Progenitor cell of endocrine pancreas (in vitro differentiated cells): ENCODE data around the gene DLGAP4. TPM values are rescaled to one million over a fixed set of nuclear protein-coding genes. Genes with fewer than 3 reads are reported as not detected.

Experiments used
- DNase-seq: peaks from one replicate; pipeline ENCODE4 v3.0.0; 2021; ENCODE audit warnings: low spot score; ENCODE audit not compliant: unreplicated experiment
- H3K27ac Mint-ChIP-seq: 2 replicates; pipeline ENCODE4 v1.8.0; 2021; ENCODE audit warnings: mild to moderate bottlenecking, moderate library complexity, mixed read lengths
- H3K27me3 Mint-ChIP-seq: 2 replicates; pipeline ENCODE4 v1.8.0; 2021; ENCODE audit warnings: mixed read lengths
- H3K36me3 Mint-ChIP-seq: 2 replicates; pipeline ENCODE4 v1.8.0; 2022; ENCODE audit warnings: mixed read lengths; ENCODE audit not compliant: insufficient read depth
- H3K4me1 Mint-ChIP-seq: 2 replicates; pipeline ENCODE4 v1.8.0; 2021; ENCODE audit warnings: low read depth, mixed read lengths
- H3K4me3 Mint-ChIP-seq: 2 replicates; pipeline ENCODE4 v1.8.0; 2021; ENCODE audit warnings: low read depth, mild to moderate bottlenecking, moderate library complexity, mixed read lengths
- H3K9me3 Mint-ChIP-seq: 2 replicates; pipeline ENCODE4 v1.8.0; 2021; ENCODE audit warnings: low read depth, mixed read lengths
- CTCF ChIP-seq: fragments of 200-600 bp; sonication (generic); IDR thresholded peaks from one replicate; pipeline ENCODE4 v1.5.0; 2021; ENCODE audit warnings: antibody characterized with exemption, mild to moderate bottlenecking; ENCODE audit not compliant: unreplicated experiment
- total RNA-seq: library from RNA; stranded (reverse); gene quantifications from 2 replicates; pipeline ENCODE4 v1.2.1, GENCODE V29; 2021

DLGAP4 gene
- total RNA-seq, 1 donor from 2014 or later, result 109 TPM

DNA sequence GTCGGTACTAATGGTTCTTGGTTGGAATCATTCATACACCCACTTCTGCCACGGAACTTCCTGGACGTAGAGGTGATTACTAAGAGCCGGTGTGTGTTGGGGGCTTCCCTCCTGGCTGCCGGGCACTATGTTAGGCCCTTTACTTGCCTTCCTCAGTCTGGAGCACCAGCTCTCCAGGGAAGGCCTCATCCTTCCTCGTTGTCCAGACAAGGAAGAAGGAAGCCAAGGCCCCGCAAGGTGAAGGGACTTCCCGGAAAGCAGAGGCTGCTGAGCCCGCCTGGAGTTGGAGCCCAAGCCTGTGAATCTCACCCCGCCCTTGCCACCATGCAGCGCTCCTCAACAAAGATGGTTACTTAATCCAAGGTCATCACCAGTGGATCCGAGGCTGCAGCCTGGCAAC lies 43.7 kb upstream of the DLGAP4 start:
- Mint-ChIP-seq H3K4me3 (no peak overlapping the region), H3K4me1 (no peaks in the 10 kb centered on the region), H3K9me3 (no peaks in the 10 kb centered on the region), H3K36me3 (no peaks in the 10 kb centered on the region), H3K27me3 (peaks cover 15% of the 10 kb centered on the region), H3K27ac (no peak overlapping the region)
- no peak for TF ChIP-seq CTCF
- no peak for DNase-seq

DNA sequence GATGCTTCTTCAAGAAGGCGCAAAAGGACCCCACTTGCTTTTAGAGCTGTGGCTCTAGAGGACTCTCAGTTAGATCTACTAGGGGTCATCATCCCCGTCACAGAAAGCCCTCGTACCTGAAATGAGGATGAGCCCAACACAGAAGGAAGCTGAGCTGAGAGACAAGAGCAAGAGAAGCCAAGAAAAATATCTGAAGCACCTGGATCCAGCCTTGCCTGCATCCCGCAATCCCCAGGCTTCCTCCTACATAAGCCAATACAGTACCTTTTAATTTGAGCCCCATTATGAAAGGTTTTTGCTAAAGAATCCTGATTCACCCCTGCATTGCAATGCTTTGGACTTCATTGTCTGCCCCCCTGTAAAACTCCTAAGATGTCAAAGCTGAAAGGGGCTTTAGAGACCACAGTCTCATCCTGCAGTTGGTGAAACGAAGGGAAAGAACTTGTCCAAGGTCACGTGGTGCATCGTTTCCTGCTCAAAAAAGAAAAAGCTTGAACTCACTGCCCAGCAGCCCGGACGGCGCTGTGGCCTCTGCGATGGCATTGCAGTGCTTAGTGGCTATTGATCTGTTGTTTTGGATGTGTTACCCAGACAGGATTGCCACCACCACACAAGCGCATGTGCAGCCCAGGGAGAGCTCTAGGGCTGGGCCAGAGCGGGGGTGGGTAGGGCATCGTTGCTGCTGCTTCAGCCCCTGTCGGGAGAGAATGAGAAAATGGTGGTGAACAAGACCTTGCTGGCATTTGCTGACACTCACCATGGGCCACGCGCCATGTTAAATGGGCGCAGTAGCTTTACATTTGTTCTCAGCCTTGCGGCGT lies 41.5 kb upstream of the DLGAP4 start:
- H3K9me3 Mint-ChIP-seq, result no peaks in the 10 kb centered on the region
- no peak for DNase-seq
- H3K27me3 Mint-ChIP-seq, result peaks cover 9% of the 10 kb centered on the region
- no peaks in the 10 kb centered on the region for H3K4me1 Mint-ChIP-seq
- TF ChIP-seq CTCF, result no peak
- no peak overlapping the region for H3K4me3 Mint-ChIP-seq
- H3K27ac Mint-ChIP-seq, result no peak overlapping the region
- no peaks in the 10 kb centered on the region for H3K36me3 Mint-ChIP-seq

- Mint-ChIP-seq H3K4me1 (peaks cover under 1% of the 10 kb centered on the region), H3K27me3 (peaks cover 3% of the 10 kb centered on the region), H3K9me3 (no peaks in the 10 kb centered on the region), H3K27ac (no peak overlapping the region), H3K4me3 (no peak overlapping the region), H3K36me3 (no peaks in the 10 kb centered on the region)
- TF ChIP-seq CTCF, result no peak
- DNase-seq, result no peak
Observed at GRCh38 chr20:36266189-36266588, 40.0 kb upstream of the DLGAP4 start.

- TF ChIP-seq CTCF, result no peak
- H3K27me3 Mint-ChIP-seq, result peaks cover 3% of the 10 kb centered on the region
- H3K4me3 Mint-ChIP-seq, result no peak overlapping the region
- H3K9me3 Mint-ChIP-seq, result no peaks in the 10 kb centered on the region
- peaks cover 2% of the 10 kb centered on the region for H3K4me1 Mint-ChIP-seq
- no peak for DNase-seq
- H3K27ac Mint-ChIP-seq, result no peak overlapping the region
- no peaks in the 10 kb centered on the region for H3K36me3 Mint-ChIP-seq
Observed at GRCh38 chr20:36267605-36268381, 38.3 kb upstream of the DLGAP4 start.

- H3K36me3 Mint-ChIP-seq, result no peaks in the 10 kb centered on the region
- TF ChIP-seq CTCF, result no peak
- H3K9me3 Mint-ChIP-seq, result no peaks in the 10 kb centered on the region
- no peak overlapping the region for H3K4me3 Mint-ChIP-seq
- H3K4me1 Mint-ChIP-seq, result peaks cover 2% of the 10 kb centered on the region
- peaks cover 3% of the 10 kb centered on the region for H3K27me3 Mint-ChIP-seq
- no peak for DNase-seq
- no peak overlapping the region for H3K27ac Mint-ChIP-seq
Observed at GRCh38 chr20:36268440-36269342, 37.4 kb upstream of the DLGAP4 start.
